ENCODE results near the gene SP2.

SP2 gene

DNA sequence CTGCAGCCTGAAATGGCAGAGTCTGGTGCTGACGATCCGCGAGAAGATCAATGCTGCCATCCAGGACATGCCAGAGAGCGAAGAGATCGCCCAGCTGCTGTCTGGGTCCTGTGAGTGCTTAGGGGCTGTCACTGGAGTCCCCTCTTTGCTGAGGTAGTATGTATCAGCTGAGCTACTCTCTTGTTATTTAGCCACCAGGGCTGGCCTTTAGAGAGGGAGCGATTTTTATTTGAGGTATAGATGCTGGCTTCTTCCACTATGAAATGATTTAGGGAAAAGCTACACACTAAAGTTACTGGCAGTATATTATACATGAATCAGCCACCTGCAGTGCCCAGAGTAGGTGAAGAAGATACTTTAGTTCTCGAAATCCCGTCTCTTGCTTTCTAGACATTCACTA lies 77.5 kb downstream of the SP2 start:
- no peak for DNase-seq (ENCODE audit: low read depth)

GRCh38 chr17:47975189-47975822 lies 79.3 kb downstream of the SP2 start:
- no peak for DNase-seq (ENCODE audit: low read depth)

DNA sequence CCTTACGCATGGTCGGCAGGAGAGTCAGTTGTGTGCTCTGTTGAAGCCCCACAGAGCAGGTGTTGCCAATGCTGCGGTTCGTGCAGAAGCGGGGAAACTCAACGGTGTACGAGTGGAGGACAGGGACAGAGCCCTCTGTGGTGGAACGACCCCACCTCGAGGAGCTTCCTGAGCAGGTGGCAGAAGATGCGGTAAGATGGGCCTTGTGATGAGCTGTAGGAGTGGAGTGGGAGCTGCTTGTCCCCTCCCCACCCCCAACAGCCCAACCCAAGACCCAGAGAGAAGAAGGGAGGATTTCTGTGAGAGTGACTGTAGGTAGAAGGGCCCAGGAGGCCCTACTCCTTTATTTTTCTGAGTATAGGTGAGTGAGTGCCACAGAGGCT lies 79.8 kb downstream of the SP2 start:
- no peak for DNase-seq (ENCODE audit: low read depth)

- DNase-seq (ENCODE audit: low read depth), result peak; percentile 16
These were observed 82.3 kb downstream of the SP2 start for GRCh38 chr17:47978324-47978723.

Measured in stimulated activated CD8-positive, alpha-beta memory T cell treated with anti-CD3 and anti-CD28 coated beads, Interleukin-12 subunit alpha, Interleukin-12 subunit beta, amount 100 ng/mL, for 1 hour (primary cell).